RWPE1 (cell line): Measurements from ENCODE around the gene TREM1.

ENCODE experiments used
- CTCF ChIA-PET: fragments of 350-600 bp; sonication (Branson Sonifier 250); formaldehyde crosslinking; extraction: SDS; loops from one replicate; lab custom pipeline; 2021; lab: Yijun Ruan, JAX
- POLR2A ChIA-PET: fragments of 400-600 bp; formaldehyde crosslinking; extraction: SDS; loops from one replicate; lab custom pipeline; 2020; ENCODE audit warnings: antibody characterized with exemption; ENCODE audit not compliant: low non-redundant PET; lab: Yijun Ruan, JAX
- DNase-seq: peaks from one replicate; pipeline ENCODE4 v3.0.0; 2012; ENCODE audit warnings: low spot score
- H3K27ac ChIP-seq: fragments of 450-650 bp; 2 replicates; pipeline ENCODE4 v1.5.1; 2017
- CTCF ChIP-seq: fragments of 450-650 bp; conservative IDR thresholded peaks from 2 replicates; pipeline ENCODE4 v1.5.1; 2017; ENCODE audit warnings: low read depth, mild to moderate bottlenecking

TREM1 gene

GRCh38 chr6:41286544-41287346 is at the start of gene TREM1:
Gene TREM1, minus strand, starts transcription at chr6:41286682. Its CDS starts 27 bp downstream, at chr6:41286655.
- ChIA-PET CTCF (interaction anchor here (0.6 kb wide), 2 partner anchors 14 to 58 kb away, joined by 3 read pairs; no protein-coding TSS in a partner anchor), POLR2A (no interaction called here)
- peak; percentile 73 for DNase-seq
- no peak for TF ChIP-seq CTCF
- H3K27ac ChIP-seq, result no peak within 1 kb of the TSS

- ChIA-PET POLR2A (no interaction called here), CTCF (no interaction called here)
- DNase-seq, result no peak
- H3K27ac ChIP-seq, result no peak overlapping the region
- no peak for TF ChIP-seq CTCF
Observed at GRCh38 chr6:41335943-41336342, 49.5 kb upstream of the TREM1 start.

GRCh38 chr6:41335296-41335695 is 48.8 kb upstream of the TREM1 start, which contains the start of gene NCR2:
Gene NCR2, plus strand, starts transcription at chr6:41335608. Its CDS starts 269 bp downstream, at chr6:41335877.
- ChIA-PET CTCF (no interaction called here), POLR2A (no interaction called here)
- DNase-seq, result no peak
- no peak within 1 kb of the TSS for H3K27ac ChIP-seq
- no peak for TF ChIP-seq CTCF

GRCh38 chr6:41334482-41335040 is 48.1 kb upstream of the TREM1 start:
- DNase-seq, result no peak
- TF ChIP-seq CTCF, result no peak
- ChIA-PET POLR2A (no interaction called here), CTCF (interaction anchor here (0.6 kb wide), 1 partner anchor 161 kb away, joined by 6 read pairs; no protein-coding TSS in a partner anchor)
- no peak overlapping the region for H3K27ac ChIP-seq

- ChIA-PET POLR2A (interaction anchor here (0.7 kb wide), 1 partner anchor 13 kb away, joined by 5 read pairs; no protein-coding TSS in a partner anchor), CTCF (interaction anchor here (0.7 to 1.1 kb wide), 2 partner anchors 26 to 151 kb away, joined by 3 to 4 read pairs; no protein-coding TSS in a partner anchor)
- no peak overlapping the region for H3K27ac ChIP-seq
- DNase-seq, result no peak
- TF ChIP-seq CTCF, result no peak
Observed at GRCh38 chr6:41332842-41333736, 46.6 kb upstream of the TREM1 start.

- CTCF ChIA-PET, result interaction anchor here (1.1 kb wide), 1 partner anchor 26 kb away, joined by 4 read pairs; no protein-coding TSS in a partner anchor
- DNase-seq, result no peak
- H3K27ac ChIP-seq, result no peak overlapping the region
- POLR2A ChIA-PET, result no interaction called here
- TF ChIP-seq CTCF, result no peak
Observed at GRCh38 chr6:41332241-41332640, 45.8 kb upstream of the TREM1 start.
